Pancreas (tissue), 10 donors: ENCODE data around the gene ZDHHC19. TPM values are rescaled to one million over a fixed set of nuclear protein-coding genes. Genes with fewer than 3 reads are reported as not detected.
"Not testable (repeated sequence)": the region's sequence is repeated elsewhere in the genome, so short reads cannot be mapped to it uniquely, and the experiment has no call there.

ENCODE experiments used
- ATAC-seq, 4 donors: fragments of 200-7000 bp; cut with Tn5 transposase; one replicate each; pipeline versions ENCODE4 v1.8.0 to v1.9.1; 2020; ENCODE audit warnings: mild to moderate bottlenecking in 4 of 4, moderate library complexity in 4 of 4
- DNase-seq, 6 donors: peaks; one replicate each; pipeline ENCODE4 v3.0.0-alpha.2; 2020
- FAIRE-seq: peaks from 2 replicates; lab custom pipeline; 2012; peaks lifted over from hg19 to GRCh38; lab: Jason Lieb, UNC
- H3K27ac ChIP-seq, 4 donors: fragments of 200-600 bp; sonication (generic); 1 replicate in 3 of 4; 2 replicates in 1 of 4; pipeline versions ENCODE4 v1.5.0 to v1.8.0; 2020
- H3K27me3 ChIP-seq, 4 donors: fragments of 200-600 bp; one replicate each; pipeline ENCODE4 v1.8.0; 2021
- H3K36me3 ChIP-seq, 3 donors: fragments of 200-600 bp; sonication (generic) in 1 of 3; one replicate each; pipeline versions ENCODE4 v1.5.0 to v1.8.0; 2020 to 2021
- H3K4me1 ChIP-seq, 3 donors: fragments of 200-600 bp; one replicate each; pipeline ENCODE4 v1.8.0; 2021
- H3K4me3 ChIP-seq, 4 donors: fragments of 200-600 bp; sonication (generic) in 2 of 4; one replicate each; pipeline versions ENCODE4 v1.5.0 to v1.8.0; 2020 to 2021
- H3K9me3 ChIP-seq, 4 donors: fragments of 200-600 bp; one replicate each; pipeline ENCODE4 v1.8.0; 2021
- CTCF ChIP-seq, 4 donors: fragments of 200-600 bp; sonication (generic) in 3 of 4; IDR thresholded peaks; one replicate each; pipeline versions ENCODE4 v1.5.0 to v1.8.0; 2021; ENCODE audit warnings: antibody characterized with exemption in 4 of 4
- WGBS, 2 donors: extraction: QIAGEN DNeasy Blood & Tissue Kit; methylation state at CpG; one replicate each; pipeline ENCODE4 v1.1.7; 2013; 5-methylcytosine and 5-hydroxymethylcytosine counted together
- intact Hi-C, 3 donors: fragments of 100-400 bp; cut with DNase I; formaldehyde crosslinking; loops; one replicate each; pipeline versions ENCODE4 v1.11.1 to v1.14.2; 2022
- polyA plus RNA-seq, 2 donors: library from polyadenylated mRNA; stranded (reverse); fragments of 200-250 nt; gene quantifications; one replicate each; pipeline ENCODE4 v1.2.3, GENCODE V29; 2013
- total RNA-seq, 6 donors: library from RNA; stranded (reverse); fragmentation: NEBNext Ultra II Directional in 4 of 6; extraction: Animal tissue kit (Norgen Biotek cat#: 25700) in 4 of 6; gene quantifications; one replicate each; pipeline versions ENCODE4 v1.2.1 to v1.2.4, GENCODE V29; 2021 to 2023
- donor health status: healthy with polysubstance abuse.
- donor health status: DM: no; HTN: no; CAD: no; lungs with moderate emphysema.
- donor health status: DM: no; HTN: no; CAD: no.
- donor health status: control.
- donor health status: control.
- donor health status: Bipolar disorder and iron deficiency.
- donor health status: DM: yes; HTN: yes; CAD: no.
- donor health status: DM: no; HTN: no; CAD: no.
- donor health status: DM: no; HTN: no; CAD: no.
- donor health status: DM: yes; HTN: yes; CAD: no.

The ZDHHC19 gene
- total and polyA plus RNA-seq, 8 donors, result 0.17 to 0.21 TPM; not detected in 6

DNA sequence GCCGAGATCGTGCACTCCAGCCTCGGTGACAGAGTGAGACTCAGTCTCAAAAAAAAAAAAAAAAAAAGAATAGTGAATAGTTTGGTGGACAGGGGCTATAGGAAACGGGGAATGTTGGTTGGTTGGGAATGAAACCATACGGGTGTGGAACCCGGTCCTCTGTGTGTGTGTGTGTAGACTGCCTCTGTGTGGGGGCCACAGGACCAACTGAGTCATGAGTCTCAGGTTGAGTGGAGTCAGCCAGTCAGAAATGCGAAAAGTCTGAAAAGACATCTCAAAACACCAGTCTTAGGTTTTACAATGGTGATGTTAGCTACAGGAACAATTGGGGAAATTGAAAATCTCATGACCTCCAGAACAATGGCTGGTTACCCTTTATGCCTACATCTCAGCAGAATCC, 44.5 kb downstream of the ZDHHC19 start:
- H3K4me1 ChIP-seq, result peaks cover 8 to 23% (median 13%) of the 10 kb centered on the region in 3 donors
- 92 to 94% methylated on average over 7 of the region's 7 CpGs for WGBS, 2 donors
- ATAC-seq (no peak), FAIRE-seq (no peak), DNase-seq (no peak)
- no peak overlapping the region for H3K27ac ChIP-seq
- H3K27me3 ChIP-seq, result no peaks in the 10 kb centered on the region
- intact Hi-C loops, result no loop called here
- no peaks in the 10 kb centered on the region for H3K9me3 ChIP-seq
- no peaks in the 10 kb centered on the region for H3K36me3 ChIP-seq
- H3K4me3 ChIP-seq, result no peak overlapping the region
- no peak for TF ChIP-seq CTCF (IDR thresholded peaks at IDR 0.05)

DNA sequence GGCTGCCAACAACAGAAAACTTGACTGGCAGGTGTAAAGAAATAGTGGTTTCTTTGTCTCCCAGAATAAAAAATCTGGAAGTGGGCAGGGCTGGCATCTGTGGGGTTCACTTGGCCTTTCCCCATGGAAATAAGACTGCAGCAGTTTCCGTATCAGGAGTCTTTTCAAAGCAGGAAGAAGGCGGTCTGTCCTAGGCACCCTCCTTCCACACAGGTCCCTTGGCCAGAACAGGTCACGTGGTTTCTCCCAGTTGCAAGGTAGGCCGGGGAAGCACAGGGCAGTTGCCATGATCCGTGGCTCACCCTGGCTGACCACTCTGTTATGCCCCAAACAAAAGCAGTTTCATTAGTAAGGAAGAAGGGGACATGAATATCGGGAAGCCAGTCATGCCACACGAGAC, 45.4 kb downstream of the ZDHHC19 start:
- Histone ChIP-seq H3K4me1 (peaks cover 8 to 23% (median 13%) of the 10 kb centered on the region in 3 donors), H3K36me3 (no peaks in the 10 kb centered on the region), H3K27ac (no peak overlapping the region), H3K27me3 (no peaks in the 10 kb centered on the region), H3K9me3 (no peaks in the 10 kb centered on the region), H3K4me3 (no peak overlapping the region)
- ATAC-seq (no peak), FAIRE-seq (no peak), DNase-seq (no peak)
- TF ChIP-seq CTCF (IDR thresholded peaks at IDR 0.05), result no peak
- intact Hi-C loops, result no loop called here
- 62 to 78% methylated on average over 7 of the region's 7 CpGs for WGBS, 2 donors

- H3K36me3 ChIP-seq, DNase-seq, H3K27me3 ChIP-seq, H3K4me3 ChIP-seq, intact Hi-C loops, H3K9me3 ChIP-seq, ATAC-seq, FAIRE-seq, H3K27ac ChIP-seq: not testable (repeated sequence)
- peaks cover 12 to 30% (median 21%) of the 10 kb centered on the region in 3 donors for H3K4me1 ChIP-seq
- 90 to 92% methylated on average over 5 of the region's 5 CpGs for WGBS, 2 donors
Observed at GRCh38 chr3:196165006-196165575, 46.1 kb downstream of the ZDHHC19 start.

- H3K27me3 ChIP-seq, result no peaks in the 10 kb centered on the region
- no peaks in the 10 kb centered on the region for H3K36me3 ChIP-seq
- no peaks in the 10 kb centered on the region for H3K9me3 ChIP-seq
- no peak for TF ChIP-seq CTCF (IDR thresholded peaks at IDR 0.05)
- no peak overlapping the region for H3K27ac ChIP-seq
- H3K4me3 ChIP-seq, result no peak overlapping the region
- DNase-seq (no peak), ATAC-seq (no peak), FAIRE-seq (no peak)
- intact Hi-C loops, result no loop called here
- peaks cover 16 to 32% (median 24%) of the 10 kb centered on the region in 3 donors for H3K4me1 ChIP-seq
- 79% methylated on average over 2 of the region's 2 CpGs for WGBS, 2 donors
Observed at GRCh38 chr3:196164576-196164975, 46.6 kb downstream of the ZDHHC19 start.

GRCh38 chr3:196163666-196164493, 47.3 kb downstream of the ZDHHC19 start:
- DNase-seq (peak in 1 of 6 donors; percentile 69), ATAC-seq (peak in 2 of 4 donors; percentile 2 to 3), FAIRE-seq (no peak)
- Histone ChIP-seq H3K4me3 (no peak overlapping the region), H3K27me3 (no peaks in the 10 kb centered on the region), H3K4me1 (peaks cover 11 to 26% (median 20%) of the 10 kb centered on the region in 3 donors), H3K9me3 (no peaks in the 10 kb centered on the region), H3K27ac (no peak overlapping the region), H3K36me3 (no peaks in the 10 kb centered on the region)
- TF ChIP-seq CTCF (IDR thresholded peaks at IDR 0.05), result no peak
- intact Hi-C loops, result no loop called here
- WGBS, 2 donors, result 52 to 67% methylated on average over 24 of the region's 24 CpGs
